22Rv1 (cell line): Measurements from ENCODE around the gene GGCX.
"Not testable (repeated sequence)": the region's sequence is repeated elsewhere in the genome, so short reads cannot be mapped to it uniquely, and the experiment has no call there.

Experiments
- H3K27ac ChIP-seq: fragments of 450-650 bp; 2 replicates; pipeline ENCODE4 v1.5.1; 2017
- CTCF ChIP-seq: fragments of 450-650 bp; IDR thresholded peaks from 2 replicates; pipeline ENCODE4 v1.5.1; 2017; ENCODE audit warnings: mild to moderate bottlenecking
- ZFX ChIP-seq: fragments of 450-650 bp; IDR thresholded peaks from 2 replicates; pipeline ENCODE4 v1.6.1; 2017; ENCODE audit warnings: antibody characterized with exemption, borderline replicate concordance

Gene GGCX

GRCh38 chr2:85597241-85597640 is 35.9 kb upstream of the GGCX start:
- H3K27ac ChIP-seq: no peak overlapping the region
- TF ChIP-seq ZFX (no peak), CTCF (no peak)

DNA sequence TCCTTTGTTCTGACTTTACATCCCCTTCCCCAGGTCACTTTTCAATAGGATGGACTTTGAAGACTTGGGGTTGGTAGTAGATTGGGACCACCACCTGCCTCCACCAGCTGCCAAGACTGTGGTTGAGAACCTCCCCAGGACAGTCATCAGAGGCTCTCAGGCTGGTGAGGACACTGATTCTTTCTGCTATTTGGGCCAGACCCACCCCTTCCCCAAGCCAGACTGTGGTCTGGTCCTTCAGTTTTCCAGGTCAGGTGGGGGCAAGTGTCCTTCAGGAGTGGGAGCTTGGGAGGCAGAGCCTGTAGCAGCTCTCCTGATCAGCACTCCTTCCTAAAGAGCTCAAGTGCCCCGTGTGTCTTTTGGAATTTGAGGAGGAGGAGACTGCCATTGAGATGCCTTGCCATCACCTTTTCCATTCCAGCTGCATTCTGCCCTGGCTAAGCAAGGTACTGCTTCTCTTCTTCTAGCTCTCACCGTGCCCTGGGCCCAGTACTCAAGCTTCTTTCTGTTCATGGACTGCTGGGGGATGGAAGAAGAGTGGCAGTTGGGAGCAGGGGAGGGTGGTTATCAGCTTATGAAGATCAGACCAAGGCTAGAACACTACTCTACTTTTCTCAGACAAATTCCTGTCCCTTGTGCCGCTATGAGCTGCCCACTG is 35.3 kb upstream of the GGCX start:
- H3K27ac ChIP-seq: no peak overlapping the region
- TF ChIP-seq CTCF: no peak
- no peak for TF ChIP-seq ZFX

GRCh38 chr2:85596026-85596333 is 34.7 kb upstream of the GGCX start:
- peak overlapping the region; percentile 86 for H3K27ac ChIP-seq
- no peak for TF ChIP-seq ZFX
- TF ChIP-seq CTCF: no peak

DNA sequence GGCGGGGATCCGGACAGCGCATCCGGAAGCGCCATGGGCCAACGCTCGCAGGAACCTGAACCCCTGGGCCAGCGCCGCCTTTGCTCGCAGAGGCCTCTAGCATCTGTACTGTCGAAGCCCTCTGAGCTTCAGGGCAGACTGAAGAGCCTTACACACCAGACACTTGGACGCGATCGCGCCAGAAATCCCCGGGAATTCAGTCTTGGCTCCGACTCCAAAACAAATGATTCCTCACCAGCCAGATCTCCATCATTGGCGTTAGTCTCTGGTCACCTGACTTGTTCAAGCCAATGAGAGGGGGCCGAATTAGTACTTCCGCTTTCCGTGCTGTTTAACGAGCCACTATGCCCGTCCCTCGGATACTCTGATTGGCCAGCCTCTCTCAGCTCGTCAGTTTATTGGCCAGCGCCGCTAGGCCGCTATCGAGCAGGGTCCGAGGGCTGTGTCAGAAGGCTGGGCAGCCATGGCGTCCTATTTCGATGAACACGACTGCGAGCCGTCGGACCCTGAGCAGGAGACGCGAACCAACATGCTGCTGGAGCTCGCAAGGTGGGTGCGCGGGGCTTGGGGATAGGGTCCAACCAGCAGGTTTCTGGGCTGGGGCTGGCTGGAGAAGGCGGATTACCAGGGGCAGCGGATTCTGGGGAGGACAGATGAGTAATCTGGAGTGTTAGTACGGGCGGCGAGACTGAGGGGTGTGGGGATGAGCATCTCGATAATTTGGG is 34.2 kb upstream of the GGCX start, which contains the start of gene RNF181:
TSS of gene RNF181 (plus strand) at position 445 of the 725 bp plus-strand sequence. CDS start at position 464, 19 bp downstream.
- TF ChIP-seq CTCF (no peak), ZFX (no peak)
- peak within 1 kb of the TSS; percentile 86 for H3K27ac ChIP-seq

DNA sequence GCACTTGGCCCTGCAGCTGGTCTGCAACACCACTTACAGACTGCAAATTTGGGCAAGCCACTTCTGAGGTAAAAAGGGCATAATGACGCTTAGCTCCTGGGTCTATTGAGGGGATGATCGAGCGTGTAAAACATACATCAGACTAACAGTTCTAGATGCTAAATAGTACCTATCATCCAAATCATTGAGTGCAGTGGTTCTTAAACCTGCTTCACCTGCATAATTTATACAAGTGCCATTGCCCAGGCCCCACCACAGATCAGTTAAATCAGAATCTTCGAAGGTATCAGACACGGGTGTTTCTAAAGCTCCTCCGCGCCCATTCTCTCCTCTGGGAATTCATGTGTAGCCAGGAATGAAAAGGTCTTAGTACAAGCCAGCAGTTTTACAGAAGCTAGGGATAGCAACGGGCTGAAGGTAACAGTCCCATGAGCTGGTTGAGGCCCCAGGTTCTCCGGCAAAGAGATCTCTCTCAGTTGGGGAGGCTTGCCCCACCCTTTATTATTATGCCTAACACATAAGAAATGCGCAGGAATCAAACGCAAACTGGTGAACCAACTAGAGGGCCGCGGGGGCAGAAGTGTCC is 33.5 kb upstream of the GGCX start:
- no peak for TF ChIP-seq ZFX
- no peak for TF ChIP-seq CTCF
- H3K27ac ChIP-seq: peak overlapping the region; percentile 86

DNA sequence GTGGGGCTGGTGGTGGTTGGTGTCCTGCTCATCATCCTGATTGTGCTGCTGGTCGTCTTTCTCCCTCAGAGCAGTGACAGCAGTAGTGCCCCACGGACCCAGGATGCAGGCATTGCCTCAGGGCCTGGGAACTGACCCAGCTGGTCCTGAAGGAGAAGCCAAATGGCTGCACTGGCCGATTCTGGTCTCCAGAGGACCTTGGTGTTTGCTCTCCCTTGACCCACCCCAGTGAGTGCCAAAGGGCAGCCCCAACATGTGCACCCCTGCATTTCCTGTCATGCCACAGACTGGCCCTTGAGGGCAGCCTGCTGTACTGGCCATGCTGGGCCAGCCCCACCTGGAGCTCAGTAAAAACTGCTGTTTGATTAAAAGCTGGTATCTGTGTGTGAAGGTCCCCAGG is 31.7 kb upstream of the GGCX start:
- H3K27ac ChIP-seq: no peak overlapping the region

DNA sequence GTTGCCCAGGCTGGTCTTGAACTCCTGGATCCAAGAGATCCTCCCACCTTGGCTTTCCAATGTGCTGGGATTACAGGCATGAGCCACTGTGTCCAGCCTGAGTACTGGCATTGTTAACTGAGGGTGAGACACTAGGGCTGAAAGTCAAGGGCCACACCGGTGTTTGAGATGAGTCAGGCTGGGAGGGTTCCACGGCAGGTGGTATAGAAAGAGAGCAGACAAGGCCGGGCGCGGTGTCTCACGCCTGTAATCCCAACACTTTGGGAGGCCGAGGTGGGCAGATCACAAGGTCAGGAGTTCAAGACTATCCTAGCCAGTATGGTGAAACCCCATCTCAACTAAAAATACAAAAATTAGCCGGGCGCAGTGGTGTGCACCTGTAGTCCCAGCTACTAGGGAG is 31.0 kb upstream of the GGCX start:
- H3K27ac ChIP-seq: not testable (repeated sequence)

More for the DNA sequence above, 31.7 kb upstream of the GGCX start:
- TF ChIP-seq CTCF: no peak
- TF ChIP-seq ZFX: no peak
